Activated naive CD8-positive, alpha-beta T cell treated with anti-CD3 and anti-CD28 coated beads, Interleukin-2, amount 10 ng/mL, durations not matched to agents 7 days and 5 days (primary cell): ENCODE data around the gene PRKCH. TPM values are rescaled to one million over a fixed set of nuclear protein-coding genes. Genes with fewer than 3 reads are reported as not detected.
"Not testable (repeated sequence)": the region's sequence is repeated elsewhere in the genome, so short reads cannot be mapped to it uniquely, and the experiment has no call there.

Experiments used
- ATAC-seq: fragments of 150-1000 bp; cut with Tn5 transposase; one replicate; pipeline ENCODE4 v1.10.0; 2021; ENCODE audit warnings: low read depth, moderate library complexity
- POLR2A ChIA-PET: fragments of 350-600 bp; sonication (Branson Sonifier 250); formaldehyde crosslinking; loops from one replicate; lab custom pipeline; 2021; ENCODE audit warnings: antibody characterized with exemption; lab: Charles Lee
- DNase-seq: peaks from one replicate; pipeline ENCODE4 v3.0.0; 2021
- H3K27ac Mint-ChIP-seq: one replicate; pipeline ENCODE4 v1.8.0; 2022; ENCODE audit warnings: mild to moderate bottlenecking, mixed read lengths
- H3K27me3 Mint-ChIP-seq: one replicate; pipeline ENCODE4 v1.8.0; 2022; ENCODE audit warnings: mild to moderate bottlenecking, moderate library complexity, mixed read lengths
- H3K36me3 Mint-ChIP-seq: one replicate; pipeline ENCODE4 v1.8.0; 2021; ENCODE audit warnings: mild to moderate bottlenecking, mixed read lengths
- H3K4me1 Mint-ChIP-seq: one replicate; pipeline ENCODE4 v1.8.0; 2021; ENCODE audit warnings: mixed read lengths
- H3K4me3 Mint-ChIP-seq: one replicate; pipeline ENCODE4 v1.8.0; 2022; ENCODE audit warnings: mild to moderate bottlenecking, moderate library complexity, mixed read lengths
- H3K9me3 Mint-ChIP-seq: one replicate; pipeline ENCODE4 v1.8.0; 2021; ENCODE audit warnings: mixed read lengths
- total RNA-seq, 2 experiments: library from RNA; stranded (reverse); gene quantifications; one replicate each; pipeline ENCODE4 v1.2.3, GENCODE V29; 2021

Gene PRKCH
- total RNA-seq, 2 experiments from 2014 or later: 318 TPM

- Mint-ChIP-seq H3K27me3 (no peaks in the 10 kb centered on the region), H3K4me3 (no peak overlapping the region), H3K9me3 (no peaks in the 10 kb centered on the region), H3K4me1 (peaks cover 45% of the 10 kb centered on the region), H3K36me3 (peaks cover 34% of the 10 kb centered on the region), H3K27ac (no peak overlapping the region)
- ATAC-seq (no peak), DNase-seq (no peak)
- POLR2A ChIA-PET: interaction anchor here (1.1 kb wide), 1 partner anchor 13 kb away, joined by 3 read pairs; no protein-coding TSS in a partner anchor
These were observed 88.4 kb downstream of the PRKCH start for GRCh38 chr14:61409782-61410181.

- POLR2A ChIA-PET: interaction anchor here (1.0 to 2.1 kb wide), 3 partner anchors 11 to 30 kb away, joined by 3 to 6 read pairs (median 5); no protein-coding TSS in a partner anchor
- H3K36me3 Mint-ChIP-seq: peaks cover 36% of the 10 kb centered on the region
- peak; percentile 19 for ATAC-seq
- H3K27me3 Mint-ChIP-seq, DNase-seq, H3K9me3 Mint-ChIP-seq: not testable (repeated sequence)
- H3K4me1 Mint-ChIP-seq: peaks cover 66% of the 10 kb centered on the region
- peak overlapping the region; percentile 61 for H3K4me3 Mint-ChIP-seq
- H3K27ac Mint-ChIP-seq: peak overlapping the region; percentile 80
These were observed 94.6 kb downstream of the PRKCH start for GRCh38 chr14:61415934-61416333.

- Mint-ChIP-seq H3K9me3 (no peaks in the 10 kb centered on the region), H3K4me3 (peak overlapping the region; percentile 61), H3K27me3 (no peaks in the 10 kb centered on the region), H3K36me3 (peaks cover 33% of the 10 kb centered on the region), H3K27ac (peak overlapping the region; percentile 80), H3K4me1 (peaks cover 66% of the 10 kb centered on the region)
- ATAC-seq (peak; percentile 15), DNase-seq (no peak)
- POLR2A ChIA-PET: interaction anchor here (1.0 to 2.1 kb wide), 5 partner anchors 11 to 30 kb away, joined by 3 to 6 read pairs (median 4); no protein-coding TSS in a partner anchor
These were observed 95.2 kb downstream of the PRKCH start for GRCh38 chr14:61416591-61416990.

GRCh38 chr14:61417141-61417540 lies 95.8 kb downstream of the PRKCH start:
- Mint-ChIP-seq H3K36me3 (peaks cover 31% of the 10 kb centered on the region), H3K27me3 (no peaks in the 10 kb centered on the region), H3K4me1 (peaks cover 65% of the 10 kb centered on the region), H3K9me3 (no peaks in the 10 kb centered on the region), H3K4me3 (peak overlapping the region; percentile 61), H3K27ac (peak overlapping the region; percentile 80)
- POLR2A ChIA-PET: interaction anchor here (0.6 to 2.1 kb wide), 7 partner anchors 11 to 96 kb away, joined by 3 to 6 read pairs (median 4); partner anchors contain the start of gene PRKCH
- no peak for DNase-seq
- peak; percentile 45 for ATAC-seq

GRCh38 chr14:61417883-61418455 lies 96.6 kb downstream of the PRKCH start:
- H3K27ac Mint-ChIP-seq: peak overlapping the region; percentile 80
- H3K36me3 Mint-ChIP-seq: peaks cover 38% of the 10 kb centered on the region
- DNase-seq: no peak
- H3K4me3 Mint-ChIP-seq: peak overlapping the region; percentile 61
- H3K9me3 Mint-ChIP-seq: no peaks in the 10 kb centered on the region
- POLR2A ChIA-PET: interaction anchor here (0.9 to 1.2 kb wide), 3 partner anchors 13 to 97 kb away, joined by 3 to 4 read pairs (median 4); partner anchors contain the start of gene PRKCH
- no peak for ATAC-seq
- H3K27me3 Mint-ChIP-seq: no peaks in the 10 kb centered on the region
- H3K4me1 Mint-ChIP-seq: peaks cover 72% of the 10 kb centered on the region

- no peak for DNase-seq
- H3K9me3 Mint-ChIP-seq: peaks cover 4% of the 10 kb centered on the region
- H3K4me3 Mint-ChIP-seq: peak overlapping the region; percentile 61
- peaks cover 45% of the 10 kb centered on the region for H3K36me3 Mint-ChIP-seq
- POLR2A ChIA-PET: interaction anchor here (1.2 kb wide), 1 partner anchor 12 kb away, joined by 3 read pairs; no protein-coding TSS in a partner anchor
- no peak for ATAC-seq
- no peaks in the 10 kb centered on the region for H3K27me3 Mint-ChIP-seq
- peaks cover 78% of the 10 kb centered on the region for H3K4me1 Mint-ChIP-seq
- H3K27ac Mint-ChIP-seq: peak overlapping the region; percentile 80
These were observed 97.4 kb downstream of the PRKCH start for GRCh38 chr14:61418746-61419145.

- H3K36me3 Mint-ChIP-seq: peaks cover 50% of the 10 kb centered on the region
- H3K4me3 Mint-ChIP-seq: peak overlapping the region; percentile 61
- no peak for ATAC-seq
These were observed 97.8 kb downstream of the PRKCH start for GRCh38 chr14:61419201-61419600.

GRCh38 chr14:61420326-61420725 lies 98.9 kb downstream of the PRKCH start:
- peak; percentile 12 for ATAC-seq
- H3K27ac Mint-ChIP-seq: peak overlapping the region; percentile 80

More at GRCh38 chr14:61419201-61419600, 97.8 kb downstream of the PRKCH start:
- no peak for DNase-seq
- POLR2A ChIA-PET: interaction anchor here (1.0 kb wide), 1 partner anchor 14 kb away, joined by 3 read pairs; no protein-coding TSS in a partner anchor
- peaks cover 7% of the 10 kb centered on the region for H3K9me3 Mint-ChIP-seq
- H3K4me1 Mint-ChIP-seq: peaks cover 82% of the 10 kb centered on the region
- peak overlapping the region; percentile 80 for H3K27ac Mint-ChIP-seq
- H3K27me3 Mint-ChIP-seq: no peaks in the 10 kb centered on the region

GRCh38 chr14:61421212-61421923 lies 100.0 kb downstream of the PRKCH start:
- no peak for DNase-seq
- POLR2A ChIA-PET: interaction anchor here (1.0 to 1.3 kb wide), 2 partner anchors 31 to 99 kb away, joined by 4 read pairs; partner anchors contain the start of gene PRKCH
- Mint-ChIP-seq H3K4me3 (no peak overlapping the region), H3K4me1 (peaks cover 83% of the 10 kb centered on the region), H3K27ac (peak overlapping the region; percentile 80), H3K9me3 (peaks cover 9% of the 10 kb centered on the region), H3K36me3 (peaks cover 66% of the 10 kb centered on the region), H3K27me3 (no peaks in the 10 kb centered on the region)
- ATAC-seq: no peak

More at GRCh38 chr14:61420326-61420725, 98.9 kb downstream of the PRKCH start:
- Mint-ChIP-seq H3K36me3 (peaks cover 61% of the 10 kb centered on the region), H3K9me3 (peaks cover 9% of the 10 kb centered on the region), H3K4me3 (peak overlapping the region; percentile 61), H3K27me3 (no peaks in the 10 kb centered on the region), H3K4me1 (peaks cover 84% of the 10 kb centered on the region)
- POLR2A ChIA-PET: interaction anchor here (1.0 to 1.4 kb wide), 3 partner anchors 9 to 98 kb away, joined by 3 to 4 read pairs (median 4); partner anchors contain the start of gene PRKCH
- no peak for DNase-seq

GRCh38 chr14:61426048-61426447 lies 104.7 kb downstream of the PRKCH start:
- peaks cover 66% of the 10 kb centered on the region for H3K36me3 Mint-ChIP-seq
- H3K4me3 Mint-ChIP-seq: no peak overlapping the region
- peaks cover 9% of the 10 kb centered on the region for H3K9me3 Mint-ChIP-seq
- peak overlapping the region; percentile 17 for H3K27ac Mint-ChIP-seq
- ATAC-seq (no peak), DNase-seq (no peak)
- H3K4me1 Mint-ChIP-seq: peaks cover 75% of the 10 kb centered on the region
- no peaks in the 10 kb centered on the region for H3K27me3 Mint-ChIP-seq
- POLR2A ChIA-PET: interaction anchor here (1.0 kb wide), 1 partner anchor 41 kb away, joined by 4 read pairs; no protein-coding TSS in a partner anchor

- Mint-ChIP-seq H3K27me3 (no peaks in the 10 kb centered on the region), H3K9me3 (peaks cover 8% of the 10 kb centered on the region), H3K36me3 (peaks cover 55% of the 10 kb centered on the region), H3K4me1 (peaks cover 75% of the 10 kb centered on the region), H3K4me3 (no peak overlapping the region), H3K27ac (peak overlapping the region; percentile 70)
- POLR2A ChIA-PET: interaction anchor here (0.8 to 1.8 kb wide), 3 partner anchors 11 to 97 kb away, joined by 3 to 8 read pairs (median 3); no protein-coding TSS in a partner anchor
- DNase-seq (no peak), ATAC-seq (no peak)
These were observed 106.9 kb downstream of the PRKCH start for GRCh38 chr14:61428261-61428660.

- ATAC-seq (no peak), DNase-seq (no peak)
- Mint-ChIP-seq H3K36me3 (peaks cover 50% of the 10 kb centered on the region), H3K27me3 (no peaks in the 10 kb centered on the region), H3K4me3 (peak overlapping the region; percentile 35), H3K4me1 (peaks cover 77% of the 10 kb centered on the region), H3K27ac (peak overlapping the region; percentile 76), H3K9me3 (peaks cover under 1% of the 10 kb centered on the region)
- POLR2A ChIA-PET: interaction anchor here (1.1 to 1.8 kb wide), 3 partner anchors 9 to 26 kb away, joined by 3 to 8 read pairs (median 4); no protein-coding TSS in a partner anchor
These were observed 107.9 kb downstream of the PRKCH start for GRCh38 chr14:61429316-61429715.
